Thoracic aorta (tissue), 2 donors: ENCODE data around the gene FBH1. TPM values are rescaled to one million over a fixed set of nuclear protein-coding genes. Genes with fewer than 3 reads are reported as not detected.

ENCODE experiments used
- ATAC-seq: fragments of 150-250 bp; one replicate; pipeline ENCODE4 v1.8.0; 2017; ENCODE audit warnings: low read depth; ENCODE audit not compliant: insufficient number of reproducible peaks, low FRiP score
- DNase-seq: peaks from one replicate; pipeline ENCODE4 v3.0.0-alpha.2; 2020; ENCODE audit warnings: low spot score
- H3K27ac ChIP-seq, 2 donors: fragments of 200-600 bp; sonication (generic); 1 replicate in 1 of 2; 2 replicates in 1 of 2; pipeline ENCODE4 v1.5.1; 2016; ENCODE audit warnings: mild to moderate bottlenecking in 2 of 2, moderate library complexity in 2 of 2
- H3K27me3 ChIP-seq: fragments of 200-600 bp; sonication (generic); replicated peaks from 2 replicates; pipeline ENCODE4 v1.6.0; 2016; ENCODE audit warnings: mild to moderate bottlenecking; ENCODE audit not compliant: insufficient read depth
- H3K36me3 ChIP-seq: fragments of 200-600 bp; sonication (generic); one replicate; pipeline ENCODE4 v1.5.1; 2016
- H3K4me1 ChIP-seq, 2 donors: fragments of 200-600 bp; sonication (generic); 1 replicate in 1 of 2; 2 replicates in 1 of 2; pipeline versions ENCODE4 v1.5.1 to v1.6.0; 2016; ENCODE audit warnings: low read depth in 2 of 2, mild to moderate bottlenecking in 1 of 2; ENCODE audit not compliant: control insufficient read depth in 1 of 2
- H3K4me3 ChIP-seq: fragments of 200-600 bp; sonication (generic); 2 replicates; pipeline ENCODE4 v1.5.1; 2016; ENCODE audit warnings: mild to moderate bottlenecking
- H3K9me3 ChIP-seq: fragments of 200-600 bp; sonication (generic); 2 replicates; pipeline ENCODE4 v1.5.1; 2016
- CTCF ChIP-seq: fragments of 200-600 bp; sonication (generic); IDR thresholded peaks from one replicate; pipeline ENCODE4 v1.5.1; 2019; ENCODE audit warnings: antibody characterized with exemption
- total RNA-seq, 2 donors: library from RNA; depleted of rRNA; stranded (reverse); fragments of >200 nt; gene quantifications; one replicate each; pipeline versions ENCODE4 v1.1.0 to v1.2.3, GENCODE V29; 2016

The FBH1 gene
- total RNA-seq, 2 donors from 2014 or later, result 93.7 to 94.1 TPM

GRCh38 chr10:5894873-5895272 is 4.8 kb downstream of the FBH1 start:
- Histone ChIP-seq H3K4me1 (peaks cover 15 to 24% of the 10 kb centered on the region in 2 donors), H3K27me3 (no peaks in the 10 kb centered on the region), H3K9me3 (no peaks in the 10 kb centered on the region), H3K4me3 (no peak overlapping the region), H3K27ac (no peak overlapping the region), H3K36me3 (no peaks in the 10 kb centered on the region)
- no peak for TF ChIP-seq CTCF
- DNase-seq (no peak), ATAC-seq (no peak)

GRCh38 chr10:5895365-5895764 is 5.3 kb downstream of the FBH1 start:
- Histone ChIP-seq H3K27me3 (no peaks in the 10 kb centered on the region), H3K4me3 (no peak overlapping the region), H3K9me3 (no peaks in the 10 kb centered on the region), H3K4me1 (peaks cover 15 to 24% of the 10 kb centered on the region in 2 donors), H3K36me3 (no peaks in the 10 kb centered on the region), H3K27ac (no peak overlapping the region)
- DNase-seq (no peak), ATAC-seq (no peak)
- no peak for TF ChIP-seq CTCF

- no peak for ATAC-seq
- Histone ChIP-seq H3K9me3 (no peaks in the 10 kb centered on the region), H3K27me3 (no peaks in the 10 kb centered on the region), H3K36me3 (no peaks in the 10 kb centered on the region), H3K4me3 (no peak overlapping the region), H3K27ac (no peak overlapping the region), H3K4me1 (peaks cover 14 to 22% of the 10 kb centered on the region in 2 donors)
- no peak for DNase-seq
- no peak for TF ChIP-seq CTCF
These were observed 5.8 kb downstream of the FBH1 start for GRCh38 chr10:5895804-5896203.

GRCh38 chr10:5896208-5897052 is 6.4 kb downstream of the FBH1 start:
- H3K4me3 ChIP-seq, result no peak overlapping the region
- no peaks in the 10 kb centered on the region for H3K27me3 ChIP-seq
- no peak overlapping the region for H3K27ac ChIP-seq
- TF ChIP-seq CTCF, result no peak
- ATAC-seq (no peak), DNase-seq (no peak)
- peaks cover 8 to 15% of the 10 kb centered on the region in 2 donors for H3K4me1 ChIP-seq
- no peaks in the 10 kb centered on the region for H3K36me3 ChIP-seq
- H3K9me3 ChIP-seq, result no peaks in the 10 kb centered on the region

- no peaks in the 10 kb centered on the region for H3K27me3 ChIP-seq
- H3K36me3 ChIP-seq, result no peaks in the 10 kb centered on the region
- ATAC-seq (no peak), DNase-seq (no peak)
- H3K4me1 ChIP-seq, result peaks cover 2 to 10% of the 10 kb centered on the region in 2 donors
- TF ChIP-seq CTCF, result no peak
- no peak overlapping the region for H3K27ac ChIP-seq
- H3K9me3 ChIP-seq, result no peaks in the 10 kb centered on the region
- H3K4me3 ChIP-seq, result no peak overlapping the region
These were observed 7.0 kb downstream of the FBH1 start for GRCh38 chr10:5897053-5897340.
